Vagina (tissue), 2 donors: ENCODE data around the gene FOXN1. TPM values are rescaled to one million over a fixed set of nuclear protein-coding genes. Genes with fewer than 3 reads are reported as not detected.

Source experiments
- DNase-seq, 2 donors: peaks; one replicate each; pipeline ENCODE4 v3.0.0-alpha.2; 2017; ENCODE audit errors: extremely low spot score in 2 of 2
- H3K27ac ChIP-seq: fragments of 200-600 bp; sonication (generic); one replicate; pipeline ENCODE4 v1.5.1; 2019
- H3K27me3 ChIP-seq: fragments of 200-600 bp; sonication (generic); one replicate; pipeline ENCODE4 v1.5.1; 2019
- H3K36me3 ChIP-seq, 2 donors: fragments of 200-600 bp; sonication (generic); one replicate each; pipeline ENCODE4 v1.5.1; 2017 to 2019
- H3K4me1 ChIP-seq: fragments of 200-600 bp; sonication (generic); one replicate; pipeline ENCODE4 v1.5.1; 2019
- H3K4me3 ChIP-seq, 2 donors: fragments of 200-600 bp; sonication (generic); 1 replicate in 1 of 2; 2 replicates in 1 of 2; pipeline ENCODE4 v1.5.1; 2016 to 2019
- H3K9me3 ChIP-seq: fragments of 200-600 bp; sonication (generic); one replicate; pipeline ENCODE4 v1.5.1; 2019
- POLR2A ChIP-seq, 2 donors: fragments of 450-650 bp; IDR thresholded peaks; one replicate each; pipeline ENCODE4 v1.6.1; 2017; ENCODE audit warnings: antibody characterized with exemption in 2 of 2, mild to moderate bottlenecking in 2 of 2, moderate library complexity in 2 of 2
- POLR2AphosphoS5 ChIP-seq, 2 donors: sonication (generic); formaldehyde crosslinking; IDR thresholded peaks; one replicate each; pipeline ENCODE4 v1.9.0; 2017; ENCODE audit warnings: antibody characterized with exemption in 2 of 2, mild to moderate bottlenecking in 2 of 2, low read depth in 1 of 2; ENCODE audit not compliant: insufficient read depth in 1 of 2
- intact Hi-C: fragments of 100-400 bp; cut with DNase I; formaldehyde crosslinking; loops from one replicate; pipeline ENCODE4 v1.15.1; 2023
- total RNA-seq: library from RNA; depleted of rRNA; stranded (reverse); fragments of >200 nt; gene quantifications from one replicate; pipeline ENCODE4 v1.2.3, GENCODE V29; 2016
- TF ChIP-seq, protein P1 (sequence below), 3 experiments: fragments of 450-650 bp in 2 of 3; fragments of 200-600 bp in 1 of 3; sonication (generic) in 1 of 3; IDR thresholded peaks; one replicate each; pipeline ENCODE4 v1.5.1; 2017 to 2019; ENCODE audit warnings: antibody characterized with exemption in 3 of 3, mild to moderate bottlenecking in 2 of 3, moderate library complexity in 2 of 3

Gene FOXN1
- total RNA-seq, 1 donor from 2014 or later = 3.4 TPM

DNA sequence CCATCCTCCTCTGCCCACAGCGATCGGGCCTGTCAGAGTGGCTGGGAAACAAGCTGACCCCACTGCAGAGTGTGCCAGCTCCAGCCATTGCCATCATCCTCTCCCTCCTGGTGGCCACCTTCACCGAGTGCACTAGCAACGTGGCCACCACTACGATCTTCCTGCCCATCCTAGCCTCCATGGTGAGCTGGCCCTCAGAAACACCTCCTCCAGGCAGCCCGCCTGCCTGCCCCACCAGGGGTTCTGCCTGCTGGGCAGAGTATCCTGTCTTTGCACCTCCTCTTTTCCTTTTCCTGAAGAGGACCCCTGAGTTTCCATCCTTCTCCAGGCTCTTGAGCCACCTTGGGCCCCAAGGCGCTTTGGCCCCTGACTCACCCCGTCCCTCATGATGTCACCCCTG is 10.5 kb upstream of the FOXN1 start:
- H3K4me1 ChIP-seq = peaks cover 14% of the 10 kb centered on the region
- no peak overlapping the region for H3K27ac ChIP-seq
- H3K9me3 ChIP-seq = no peaks in the 10 kb centered on the region
- no peaks in the 10 kb centered on the region for H3K36me3 ChIP-seq
- intact Hi-C loops = loop anchor here (10.0 kb wide), 1 partner anchor 119 kb away; the partner anchor contains the start of gene RSKR
- H3K27me3 ChIP-seq = no peaks in the 10 kb centered on the region
- TF ChIP-seq POLR2A (IDR thresholded peaks at IDR 0.05) (no peak), POLR2AphosphoS5 (IDR thresholded peaks at IDR 0.05; ENCODE audit: insufficient read depth in 1 of 2, low read depth in 1 of 2) (no peak)
- TF ChIP-seq, protein P1, sequence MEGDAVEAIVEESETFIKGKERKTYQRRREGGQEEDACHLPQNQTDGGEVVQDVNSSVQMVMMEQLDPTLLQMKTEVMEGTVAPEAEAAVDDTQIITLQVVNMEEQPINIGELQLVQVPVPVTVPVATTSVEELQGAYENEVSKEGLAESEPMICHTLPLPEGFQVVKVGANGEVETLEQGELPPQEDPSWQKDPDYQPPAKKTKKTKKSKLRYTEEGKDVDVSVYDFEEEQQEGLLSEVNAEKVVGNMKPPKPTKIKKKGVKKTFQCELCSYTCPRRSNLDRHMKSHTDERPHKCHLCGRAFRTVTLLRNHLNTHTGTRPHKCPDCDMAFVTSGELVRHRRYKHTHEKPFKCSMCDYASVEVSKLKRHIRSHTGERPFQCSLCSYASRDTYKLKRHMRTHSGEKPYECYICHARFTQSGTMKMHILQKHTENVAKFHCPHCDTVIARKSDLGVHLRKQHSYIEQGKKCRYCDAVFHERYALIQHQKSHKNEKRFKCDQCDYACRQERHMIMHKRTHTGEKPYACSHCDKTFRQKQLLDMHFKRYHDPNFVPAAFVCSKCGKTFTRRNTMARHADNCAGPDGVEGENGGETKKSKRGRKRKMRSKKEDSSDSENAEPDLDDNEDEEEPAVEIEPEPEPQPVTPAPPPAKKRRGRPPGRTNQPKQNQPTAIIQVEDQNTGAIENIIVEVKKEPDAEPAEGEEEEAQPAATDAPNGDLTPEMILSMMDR (IDR thresholded peaks at IDR 0.05) = no peak
- H3K4me3 ChIP-seq = no peak overlapping the region
- DNase-seq = no peak

GRCh38 chr17:28497931-28498330 is 8.2 kb upstream of the FOXN1 start:
- no peaks in the 10 kb centered on the region for H3K36me3 ChIP-seq
- no peak for DNase-seq
- intact Hi-C loops = loop anchor here (10.0 kb wide), 1 partner anchor 117 kb away; the partner anchor contains the start of gene RSKR
- H3K9me3 ChIP-seq = no peaks in the 10 kb centered on the region
- peaks cover 14% of the 10 kb centered on the region for H3K4me1 ChIP-seq
- no peak overlapping the region for H3K4me3 ChIP-seq
- no peak overlapping the region for H3K27ac ChIP-seq
- TF ChIP-seq POLR2A (IDR thresholded peaks at IDR 0.05) = no peak
- no peak for TF ChIP-seq POLR2AphosphoS5 (IDR thresholded peaks at IDR 0.05; ENCODE audit: insufficient read depth in 1 of 2, low read depth in 1 of 2)
- TF ChIP-seq, protein P1 (IDR thresholded peaks at IDR 0.05) = no peak
- H3K27me3 ChIP-seq = no peaks in the 10 kb centered on the region

DNA sequence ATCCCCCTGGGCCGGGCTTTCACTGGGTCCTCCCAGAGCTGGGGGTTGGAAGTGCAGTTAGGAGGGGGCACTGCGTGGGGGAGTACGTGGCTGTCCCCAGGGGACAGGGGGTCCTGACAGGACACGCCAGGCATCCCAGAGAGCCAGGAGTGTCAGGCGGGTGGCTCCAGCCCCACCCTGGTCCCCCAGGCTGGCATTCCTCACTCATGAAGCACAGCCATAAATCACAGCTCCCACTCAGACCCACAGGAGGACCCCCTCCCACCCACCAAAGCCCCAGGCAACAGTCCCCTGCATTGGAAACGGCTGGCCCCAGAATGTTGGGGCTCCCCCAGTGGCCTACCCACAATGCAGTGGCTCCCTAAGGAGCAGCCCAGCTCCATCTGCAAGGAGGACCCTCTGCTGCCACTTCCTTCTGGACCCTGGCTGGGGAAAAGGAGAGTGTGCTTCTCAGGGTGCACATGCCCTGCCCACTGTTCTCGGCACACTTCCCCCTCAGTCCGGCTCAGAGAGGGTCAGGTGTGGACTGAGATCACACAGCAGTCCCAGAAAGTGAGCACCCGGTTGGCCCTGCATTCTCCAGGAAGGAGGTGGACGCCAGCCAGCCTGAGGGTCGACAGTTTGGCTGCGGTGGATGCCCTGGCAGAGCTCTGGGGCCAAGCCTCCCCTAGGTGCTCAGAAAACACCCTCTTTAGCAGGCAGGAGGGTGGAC is 7.3 kb upstream of the FOXN1 start:
- Histone ChIP-seq H3K27me3 (no peaks in the 10 kb centered on the region), H3K36me3 (no peaks in the 10 kb centered on the region), H3K27ac (no peak overlapping the region), H3K4me1 (peaks cover 14% of the 10 kb centered on the region), H3K4me3 (no peak overlapping the region), H3K9me3 (no peaks in the 10 kb centered on the region)
- intact Hi-C loops = loop anchor here (10.0 kb wide), 1 partner anchor 116 kb away; the partner anchor contains the start of gene RSKR
- no peak for TF ChIP-seq POLR2A (IDR thresholded peaks at IDR 0.05)
- no peak for TF ChIP-seq POLR2AphosphoS5 (IDR thresholded peaks at IDR 0.05; ENCODE audit: insufficient read depth in 1 of 2, low read depth in 1 of 2)
- TF ChIP-seq, protein P1 (IDR thresholded peaks at IDR 0.05) = no peak
- DNase-seq = no peak

DNA sequence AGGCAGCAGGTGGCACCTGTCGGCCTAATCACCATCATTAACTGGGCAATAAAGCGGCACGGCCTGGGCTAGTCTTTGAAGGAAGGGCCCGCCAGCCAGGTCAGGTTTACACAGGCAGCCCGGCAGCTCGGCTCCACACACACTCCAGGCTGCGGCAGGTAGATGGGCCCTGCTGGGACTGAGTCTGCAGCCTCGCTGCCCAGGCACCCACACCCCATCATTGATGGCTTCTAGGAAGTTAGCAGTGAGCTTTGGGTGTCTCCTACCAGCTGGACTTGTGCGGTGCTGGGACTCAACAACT is 6.8 kb upstream of the FOXN1 start:
- TF ChIP-seq POLR2A (IDR thresholded peaks at IDR 0.05) (no peak), POLR2AphosphoS5 (IDR thresholded peaks at IDR 0.05; ENCODE audit: insufficient read depth in 1 of 2, low read depth in 1 of 2) (no peak)
- TF ChIP-seq, protein P1 (IDR thresholded peaks at IDR 0.05) = no peak
- H3K27me3 ChIP-seq = no peaks in the 10 kb centered on the region
- H3K4me1 ChIP-seq = peaks cover 14% of the 10 kb centered on the region
- no peaks in the 10 kb centered on the region for H3K9me3 ChIP-seq
- no peak overlapping the region for H3K4me3 ChIP-seq
- H3K36me3 ChIP-seq = no peaks in the 10 kb centered on the region
- intact Hi-C loops = loop anchor here (10.0 kb wide), 1 partner anchor 115 kb away; the partner anchor contains the start of gene RSKR
- no peak overlapping the region for H3K27ac ChIP-seq
- DNase-seq = no peak

DNA sequence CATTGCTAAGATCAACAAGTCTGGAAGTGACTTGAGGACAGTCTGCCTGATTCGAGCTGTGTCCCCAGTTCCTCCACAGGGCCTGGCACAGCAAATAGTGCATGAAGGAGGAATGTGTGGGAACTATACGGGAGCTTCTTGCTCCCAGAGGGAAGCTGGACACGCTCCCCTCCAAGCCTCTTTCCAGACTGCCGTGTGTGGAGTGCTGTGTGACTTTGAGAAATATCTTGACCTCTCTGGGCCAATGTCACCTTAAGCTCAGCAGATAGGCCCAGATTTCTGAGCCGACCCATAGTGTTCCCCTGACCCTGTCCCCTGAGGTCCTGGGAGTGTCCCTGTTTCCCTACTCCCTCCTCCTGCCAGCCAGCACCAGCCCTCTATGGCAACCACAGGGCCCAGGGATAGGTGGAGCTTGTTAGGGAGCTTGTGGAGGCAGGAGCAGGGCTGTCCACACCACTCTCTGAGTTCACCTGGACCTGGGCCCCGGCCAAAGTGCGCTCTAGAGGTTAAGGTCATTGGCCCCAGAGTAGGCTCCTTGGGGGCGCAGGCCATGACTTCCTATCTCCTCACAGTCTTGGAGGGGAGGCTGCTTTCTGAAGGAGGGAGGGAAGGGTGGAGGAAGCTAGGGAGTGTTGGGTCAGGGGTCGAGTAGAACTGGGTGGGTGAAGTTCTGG is 6.3 kb upstream of the FOXN1 start:
- TF ChIP-seq POLR2A (IDR thresholded peaks at IDR 0.05) = no peak
- TF ChIP-seq, protein P1 (IDR thresholded peaks at IDR 0.05) = no peak
- intact Hi-C loops = loop anchor here (10.0 kb wide), 1 partner anchor 115 kb away; the partner anchor contains the start of gene RSKR
- Histone ChIP-seq H3K36me3 (no peaks in the 10 kb centered on the region), H3K27ac (no peak overlapping the region), H3K4me3 (no peak overlapping the region), H3K4me1 (peaks cover 14% of the 10 kb centered on the region), H3K9me3 (no peaks in the 10 kb centered on the region), H3K27me3 (no peaks in the 10 kb centered on the region)
- no peak for DNase-seq
